Measurements from ENCODE around the gene ARMH1.

The ARMH1 gene

DNA sequence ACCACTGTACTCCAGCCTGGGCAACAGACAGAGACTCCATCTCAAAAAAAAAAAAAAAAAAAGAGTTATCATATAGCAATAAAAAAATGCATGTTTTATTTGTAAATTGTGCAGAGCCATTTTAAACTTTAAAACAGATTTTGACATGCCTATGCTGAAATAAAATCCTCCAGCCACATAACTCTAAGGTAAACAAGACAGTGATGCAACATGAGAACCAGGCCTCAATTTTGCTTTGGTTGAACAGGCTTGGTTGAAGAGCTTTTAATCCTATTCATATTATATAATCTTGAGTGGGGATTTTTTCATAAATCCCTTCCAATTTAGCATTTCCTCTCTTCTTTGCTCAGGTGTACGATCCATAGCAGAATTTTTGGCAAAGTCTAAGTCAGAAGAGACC, 26.1 kb downstream of the ARMH1 start:
- TF ChIP-seq YY1 (IDR thresholded peaks at IDR 0.05; ENCODE audit: low read depth) (no peak), TCF12 (IDR thresholded peaks at IDR 0.05; ENCODE audit: low read depth) (no peak), CREB1 (IDR thresholded peaks at IDR 0.05; ENCODE audit: low read depth) (no peak), EP300 (IDR thresholded peaks at IDR 0.05; ENCODE audit: borderline replicate concordance) (no peak), EGR1 (IDR thresholded peaks at IDR 0.05) (no peak)
- TF ChIP-seq, protein P1, sequence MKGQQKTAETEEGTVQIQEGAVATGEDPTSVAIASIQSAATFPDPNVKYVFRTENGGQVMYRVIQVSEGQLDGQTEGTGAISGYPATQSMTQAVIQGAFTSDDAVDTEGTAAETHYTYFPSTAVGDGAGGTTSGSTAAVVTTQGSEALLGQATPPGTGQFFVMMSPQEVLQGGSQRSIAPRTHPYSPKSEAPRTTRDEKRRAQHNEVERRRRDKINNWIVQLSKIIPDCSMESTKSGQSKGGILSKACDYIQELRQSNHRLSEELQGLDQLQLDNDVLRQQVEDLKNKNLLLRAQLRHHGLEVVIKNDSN (IDR thresholded peaks at IDR 0.05): no peak
- TF ChIP-seq, protein P2, sequence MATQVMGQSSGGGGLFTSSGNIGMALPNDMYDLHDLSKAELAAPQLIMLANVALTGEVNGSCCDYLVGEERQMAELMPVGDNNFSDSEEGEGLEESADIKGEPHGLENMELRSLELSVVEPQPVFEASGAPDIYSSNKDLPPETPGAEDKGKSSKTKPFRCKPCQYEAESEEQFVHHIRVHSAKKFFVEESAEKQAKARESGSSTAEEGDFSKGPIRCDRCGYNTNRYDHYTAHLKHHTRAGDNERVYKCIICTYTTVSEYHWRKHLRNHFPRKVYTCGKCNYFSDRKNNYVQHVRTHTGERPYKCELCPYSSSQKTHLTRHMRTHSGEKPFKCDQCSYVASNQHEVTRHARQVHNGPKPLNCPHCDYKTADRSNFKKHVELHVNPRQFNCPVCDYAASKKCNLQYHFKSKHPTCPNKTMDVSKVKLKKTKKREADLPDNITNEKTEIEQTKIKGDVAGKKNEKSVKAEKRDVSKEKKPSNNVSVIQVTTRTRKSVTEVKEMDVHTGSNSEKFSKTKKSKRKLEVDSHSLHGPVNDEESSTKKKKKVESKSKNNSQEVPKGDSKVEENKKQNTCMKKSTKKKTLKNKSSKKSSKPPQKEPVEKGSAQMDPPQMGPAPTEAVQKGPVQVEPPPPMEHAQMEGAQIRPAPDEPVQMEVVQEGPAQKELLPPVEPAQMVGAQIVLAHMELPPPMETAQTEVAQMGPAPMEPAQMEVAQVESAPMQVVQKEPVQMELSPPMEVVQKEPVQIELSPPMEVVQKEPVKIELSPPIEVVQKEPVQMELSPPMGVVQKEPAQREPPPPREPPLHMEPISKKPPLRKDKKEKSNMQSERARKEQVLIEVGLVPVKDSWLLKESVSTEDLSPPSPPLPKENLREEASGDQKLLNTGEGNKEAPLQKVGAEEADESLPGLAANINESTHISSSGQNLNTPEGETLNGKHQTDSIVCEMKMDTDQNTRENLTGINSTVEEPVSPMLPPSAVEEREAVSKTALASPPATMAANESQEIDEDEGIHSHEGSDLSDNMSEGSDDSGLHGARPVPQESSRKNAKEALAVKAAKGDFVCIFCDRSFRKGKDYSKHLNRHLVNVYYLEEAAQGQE (IDR thresholded peaks at IDR 0.05; ENCODE audit: low read depth): no peak

DNA sequence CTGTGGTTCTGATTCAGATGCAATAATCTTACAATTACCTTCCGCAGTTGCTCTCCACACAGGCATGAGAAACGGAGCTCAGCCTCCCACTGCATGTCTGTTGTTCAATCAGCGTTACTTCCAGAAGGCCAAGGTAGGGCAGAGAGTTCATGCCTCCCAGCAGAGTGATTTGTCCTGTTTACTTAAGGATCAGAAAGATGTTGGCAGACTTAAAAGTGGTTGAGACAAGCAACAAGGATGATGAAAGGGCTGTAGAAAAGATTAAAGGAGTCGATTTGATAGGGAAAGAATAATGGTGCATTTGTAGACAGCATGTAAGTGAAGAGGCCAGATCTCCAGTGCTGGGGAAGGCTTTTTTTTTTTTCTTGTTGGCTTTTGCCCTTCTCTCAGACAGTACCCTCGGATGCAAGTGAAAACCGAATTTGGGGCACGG, 26.6 kb downstream of the ARMH1 start:
- no peak for TF ChIP-seq CREB1 (IDR thresholded peaks at IDR 0.05; ENCODE audit: low read depth)
- TF ChIP-seq, protein P1 (IDR thresholded peaks at IDR 0.05): no peak
- TF ChIP-seq RAD21 (IDR thresholded peaks at IDR 0.05; ENCODE audit: low read depth): no peak
- TF ChIP-seq TAF1 (IDR thresholded peaks at IDR 0.05; ENCODE audit: low read depth): no peak
- TF ChIP-seq FOXM1 (IDR thresholded peaks at IDR 0.05; ENCODE audit: borderline replicate concordance, low read depth): no peak
- no peak for TF ChIP-seq ZBTB7A (IDR thresholded peaks at IDR 0.05; ENCODE audit: low read depth)
- TF ChIP-seq YY1 (IDR thresholded peaks at IDR 0.05; ENCODE audit: low read depth): no peak
- TF ChIP-seq EP300 (IDR thresholded peaks at IDR 0.05; ENCODE audit: borderline replicate concordance): no peak
- TF ChIP-seq, protein P2 (IDR thresholded peaks at IDR 0.05; ENCODE audit: low read depth): no peak
- TF ChIP-seq EGR1 (IDR thresholded peaks at IDR 0.05): no peak

DNA sequence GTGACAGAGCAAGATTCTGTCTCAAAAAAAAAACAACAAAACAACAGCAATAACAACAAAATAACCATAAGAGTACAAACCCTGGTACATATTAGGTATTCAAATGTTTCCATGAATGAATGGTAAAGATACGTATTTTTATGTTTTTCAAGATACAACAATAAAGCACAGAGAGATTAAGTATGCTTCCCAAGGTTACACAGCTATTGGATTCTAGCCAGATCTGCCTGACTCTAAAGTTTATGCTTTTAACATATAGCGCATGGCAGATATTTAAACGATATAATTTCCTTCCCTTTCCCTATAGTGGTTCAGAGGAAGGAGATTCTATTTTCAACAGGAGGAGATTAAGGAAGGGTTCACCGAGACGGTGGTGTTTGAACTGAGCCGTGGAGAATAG, 31.0 kb downstream of the ARMH1 start:
- TF ChIP-seq, protein P2 (IDR thresholded peaks at IDR 0.05; ENCODE audit: low read depth): no peak
- TF ChIP-seq CREB1 (IDR thresholded peaks at IDR 0.05; ENCODE audit: low read depth) (no peak), FOXM1 (IDR thresholded peaks at IDR 0.05; ENCODE audit: borderline replicate concordance, low read depth) (no peak), EP300 (IDR thresholded peaks at IDR 0.05; ENCODE audit: borderline replicate concordance) (no peak), YY1 (IDR thresholded peaks at IDR 0.05; ENCODE audit: low read depth) (no peak), TCF12 (IDR thresholded peaks at IDR 0.05; ENCODE audit: low read depth) (no peak), RAD21 (IDR thresholded peaks at IDR 0.05; ENCODE audit: low read depth) (no peak), TEAD4 (IDR thresholded peaks at IDR 0.05) (no peak)
- TF ChIP-seq, protein P1 (IDR thresholded peaks at IDR 0.05): no peak

DNA sequence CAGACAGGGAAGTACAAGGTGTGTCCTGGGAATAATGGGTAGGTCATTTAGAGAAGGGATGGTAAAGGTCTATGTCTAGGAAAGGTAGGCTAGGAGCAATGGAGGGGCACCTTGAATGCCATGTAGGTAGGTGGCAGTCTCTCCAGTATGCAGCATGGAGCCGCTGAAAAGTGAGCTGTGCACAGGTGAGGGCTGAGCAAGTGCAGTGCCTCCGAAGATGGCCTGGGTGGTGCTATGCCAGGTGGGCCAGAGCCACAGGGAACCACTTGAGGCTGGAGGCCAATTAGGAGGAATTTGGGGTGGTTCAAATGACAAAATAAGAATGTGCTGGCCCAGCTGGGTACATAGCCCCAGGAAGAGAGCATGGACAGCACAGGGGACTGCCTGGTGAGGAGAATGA, 31.4 kb downstream of the ARMH1 start:
- no peak for TF ChIP-seq RAD21 (IDR thresholded peaks at IDR 0.05; ENCODE audit: low read depth)
- no peak for TF ChIP-seq EP300 (IDR thresholded peaks at IDR 0.05; ENCODE audit: borderline replicate concordance)
- TF ChIP-seq YY1 (IDR thresholded peaks at IDR 0.05; ENCODE audit: low read depth): no peak
- TF ChIP-seq, protein P3, sequence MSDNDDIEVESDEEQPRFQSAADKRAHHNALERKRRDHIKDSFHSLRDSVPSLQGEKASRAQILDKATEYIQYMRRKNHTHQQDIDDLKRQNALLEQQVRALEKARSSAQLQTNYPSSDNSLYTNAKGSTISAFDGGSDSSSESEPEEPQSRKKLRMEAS (IDR thresholded peaks at IDR 0.05): no peak
- TF ChIP-seq CEBPB (IDR thresholded peaks at IDR 0.05): no peak
- no peak for TF ChIP-seq TEAD4 (IDR thresholded peaks at IDR 0.05)
- no peak for TF ChIP-seq CREB1 (IDR thresholded peaks at IDR 0.05; ENCODE audit: low read depth)
- TF ChIP-seq FOXM1 (IDR thresholded peaks at IDR 0.05; ENCODE audit: borderline replicate concordance, low read depth): no peak
- TF ChIP-seq NFIC (IDR thresholded peaks at IDR 0.05): no peak
- TF ChIP-seq, protein P1 (IDR thresholded peaks at IDR 0.05): no peak
- no peak for TF ChIP-seq EGR1 (IDR thresholded peaks at IDR 0.05)
- no peak for TF ChIP-seq TAF1 (IDR thresholded peaks at IDR 0.05; ENCODE audit: low read depth)
- no peak for TF ChIP-seq ZBTB7A (IDR thresholded peaks at IDR 0.05; ENCODE audit: low read depth)
